RWPE1 (cell line): ENCODE results near the gene MGAT1.

Experiments
- CTCF ChIA-PET: fragments of 350-600 bp; sonication (Branson Sonifier 250); formaldehyde crosslinking; extraction: SDS; loops from one replicate; lab custom pipeline; 2021; lab: Yijun Ruan, JAX
- POLR2A ChIA-PET: fragments of 400-600 bp; formaldehyde crosslinking; extraction: SDS; loops from one replicate; lab custom pipeline; 2020; ENCODE audit warnings: antibody characterized with exemption; ENCODE audit not compliant: low non-redundant PET; lab: Yijun Ruan, JAX
- DNase-seq: peaks from one replicate; pipeline ENCODE4 v3.0.0; 2012; ENCODE audit warnings: low spot score
- H3K27ac ChIP-seq: fragments of 450-650 bp; 2 replicates; pipeline ENCODE4 v1.5.1; 2017
- CTCF ChIP-seq: fragments of 450-650 bp; conservative IDR thresholded peaks from 2 replicates; pipeline ENCODE4 v1.5.1; 2017; ENCODE audit warnings: low read depth, mild to moderate bottlenecking

MGAT1 gene

GRCh38 chr5:180802325-180803180 is at the start of gene MGAT1:
MGAT1 (minus strand) TSS chr5:180802806; CDS start chr5:180792971, 9,835 bp downstream.
- CTCF ChIA-PET: interaction anchor here (0.6 to 1.4 kb wide), 7 partner anchors 18 to 386 kb away, joined by 3 to 5 read pairs (median 4); no protein-coding TSS in a partner anchor
- H3K27ac ChIP-seq: peak within 1 kb of the TSS; percentile 98
- TF ChIP-seq CTCF: no peak
- peak; percentile 92 for DNase-seq
- POLR2A ChIA-PET: interaction anchor here (0.5 to 2.3 kb wide), 2 partner anchors 28 to 459 kb away, joined by 4 to 7 read pairs; partner anchors contain the start of gene TRIM52

DNA sequence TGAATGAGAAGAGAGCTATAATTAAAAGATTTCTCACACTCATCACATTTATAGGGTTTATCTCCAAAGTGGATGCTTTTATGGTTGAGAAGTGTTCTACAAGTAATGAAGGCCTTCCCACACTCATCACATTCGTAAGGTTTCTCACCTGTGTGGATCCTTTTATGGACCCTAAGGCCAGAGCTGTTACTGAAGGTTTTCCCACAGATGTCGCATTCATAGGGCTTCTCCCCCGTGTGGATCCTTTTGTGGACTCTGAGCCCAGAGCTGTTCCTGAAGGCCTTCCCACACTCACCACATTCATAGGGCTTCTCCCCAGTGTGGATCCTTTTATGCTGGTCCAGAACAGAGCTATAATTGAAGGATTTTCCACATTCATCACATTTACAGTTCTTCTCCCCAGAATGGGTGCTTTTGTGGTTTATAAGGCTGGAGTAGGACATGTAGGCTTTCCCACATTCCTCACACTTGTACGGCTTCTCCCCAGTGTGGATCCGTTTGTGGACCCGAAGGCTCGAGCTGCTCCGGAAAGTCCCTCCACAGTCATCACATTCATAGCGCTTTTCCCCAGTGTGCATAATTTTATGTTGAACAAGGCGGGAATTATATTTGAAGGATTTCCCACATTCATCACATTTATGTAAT is 48.0 kb upstream of the MGAT1 start:
- CTCF ChIA-PET: interaction anchor here (0.5 kb wide), 1 partner anchor 431 kb away, joined by 3 read pairs; no protein-coding TSS in a partner anchor
- DNase-seq: no peak
- POLR2A ChIA-PET: interaction anchor here (0.7 kb wide), 1 partner anchor 21 kb away, joined by 3 read pairs; no protein-coding TSS in a partner anchor
- no peak overlapping the region for H3K27ac ChIP-seq
- no peak for TF ChIP-seq CTCF

DNA sequence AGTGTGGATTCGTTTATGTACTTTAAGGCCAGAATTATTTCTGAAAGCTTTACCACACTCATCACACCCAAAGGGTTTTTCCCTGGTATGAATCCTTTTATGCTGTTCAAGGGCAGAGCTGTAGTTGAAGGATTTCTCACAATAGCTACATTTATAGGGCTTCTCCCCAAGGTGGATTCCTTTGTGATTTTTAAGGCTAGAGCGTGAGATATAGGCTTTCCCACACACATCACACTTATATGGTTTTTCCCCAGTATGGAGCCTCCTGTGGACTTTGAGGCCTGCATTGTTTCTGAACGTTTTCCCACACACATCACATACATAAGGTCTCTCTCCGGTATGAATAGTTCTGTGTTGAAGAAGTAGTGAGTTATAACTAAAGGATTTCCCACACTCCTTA is 47.2 kb upstream of the MGAT1 start:
- no peak for DNase-seq
- POLR2A ChIA-PET: no interaction called here
- no peak overlapping the region for H3K27ac ChIP-seq
- no peak for TF ChIP-seq CTCF
- CTCF ChIA-PET: no interaction called here

- no peak for DNase-seq
- ChIA-PET POLR2A (no interaction called here), CTCF (no interaction called here)
- no peak overlapping the region for H3K27ac ChIP-seq
- TF ChIP-seq CTCF: no peak
Measured at GRCh38 chr5:180848878-180849277, 46.3 kb upstream of the MGAT1 start.

DNA sequence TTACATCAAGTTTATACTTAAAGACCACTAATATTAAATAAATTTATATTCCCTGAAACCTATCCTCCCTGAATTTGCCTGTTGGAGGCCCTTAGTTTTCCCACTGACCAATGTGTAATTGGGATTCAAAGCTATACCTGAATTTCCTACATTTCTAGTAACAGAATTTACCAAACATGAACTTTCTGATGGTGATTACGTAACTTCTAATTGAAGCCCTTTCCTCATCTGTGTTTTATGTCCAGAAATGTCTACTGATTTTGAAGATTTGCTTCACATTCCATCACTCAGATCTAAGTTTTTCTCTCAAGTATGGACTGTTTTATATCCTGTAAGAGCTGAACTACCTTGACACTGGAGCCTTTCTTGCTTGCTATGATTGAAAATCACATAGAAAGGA is 45.7 kb upstream of the MGAT1 start:
- no peak for TF ChIP-seq CTCF
- CTCF ChIA-PET: interaction anchor here (0.8 kb wide), 1 partner anchor 64 kb away, joined by 3 read pairs; no protein-coding TSS in a partner anchor
- POLR2A ChIA-PET: no interaction called here
- DNase-seq: no peak
- H3K27ac ChIP-seq: no peak overlapping the region

DNA sequence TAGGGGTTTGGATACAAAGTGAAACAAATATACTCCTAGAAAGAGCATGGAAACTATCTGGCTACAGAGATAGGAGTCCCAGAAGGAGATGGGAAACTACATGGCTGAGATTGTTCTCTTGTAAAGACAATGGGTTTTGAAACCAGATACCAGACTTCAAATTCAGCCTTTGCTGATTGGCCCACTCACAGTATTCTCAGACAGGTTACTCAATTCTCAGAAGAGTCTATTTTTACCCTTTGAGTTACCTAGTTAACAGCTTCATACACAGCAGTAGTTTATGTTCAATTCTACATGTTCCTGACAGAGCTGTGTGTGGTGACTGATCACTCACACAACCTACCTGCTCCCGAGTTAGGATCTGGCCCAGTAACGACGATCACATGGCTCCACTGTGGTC is 44.4 kb upstream of the MGAT1 start:
- no peak for DNase-seq
- no peak for TF ChIP-seq CTCF
- ChIA-PET POLR2A (no interaction called here), CTCF (no interaction called here)
- H3K27ac ChIP-seq: no peak overlapping the region
